Choroid plexus epithelial cell (primary cell): ENCODE results near the gene SENP8.

ENCODE experiments used
- DNase-seq: peaks from one replicate; pipeline ENCODE4 v3.0.0-alpha.2; 2010; ENCODE audit warnings: low read depth
- H3K4me3 ChIP-seq: 2 replicates; pipeline ENCODE4 v1.5.1; 2011; ENCODE audit warnings: low read depth, mild to moderate bottlenecking, control low read depth, low read length, moderate library complexity
- TF ChIP-seq, protein P1 (sequence below): conservative IDR thresholded peaks from 2 replicates; pipeline ENCODE4 v1.5.1; 2011; ENCODE audit warnings: low read depth, mild to moderate bottlenecking, control low read depth, inconsistent platforms, low read length, moderate library complexity

The SENP8 gene

DNA sequence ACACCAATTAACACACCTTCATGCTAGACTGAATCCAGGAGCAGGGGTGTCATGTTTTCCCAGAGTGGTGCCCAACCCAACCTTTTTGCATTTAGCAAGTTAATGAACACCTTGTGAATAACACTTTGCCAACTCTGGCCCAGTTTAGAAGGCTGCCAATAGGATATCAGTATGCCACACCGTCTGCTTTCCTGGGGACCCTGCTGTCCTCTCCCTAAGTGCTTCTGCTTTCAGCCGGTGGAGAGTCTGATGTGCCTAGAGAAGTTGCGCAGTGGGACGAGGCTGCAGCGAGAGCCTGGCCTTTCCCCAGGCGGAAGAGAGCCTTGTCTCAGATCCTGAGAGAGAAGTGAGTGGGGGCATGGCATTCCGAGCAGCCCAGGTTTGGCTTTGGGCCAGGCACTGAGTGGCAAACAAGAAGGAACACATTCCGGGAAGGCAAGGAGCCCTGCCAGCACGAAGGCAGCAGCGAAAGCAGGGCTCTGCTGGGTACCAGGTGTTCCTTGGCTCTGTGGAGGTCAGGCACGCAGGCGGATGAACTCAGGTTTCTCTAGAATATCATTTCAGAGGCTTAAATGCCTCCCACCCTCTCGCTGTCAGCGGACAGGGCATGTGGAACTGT lies 36.9 kb downstream of the SENP8 start:
- H3K4me3 ChIP-seq, result no peak overlapping the region
- TF ChIP-seq, protein P1, sequence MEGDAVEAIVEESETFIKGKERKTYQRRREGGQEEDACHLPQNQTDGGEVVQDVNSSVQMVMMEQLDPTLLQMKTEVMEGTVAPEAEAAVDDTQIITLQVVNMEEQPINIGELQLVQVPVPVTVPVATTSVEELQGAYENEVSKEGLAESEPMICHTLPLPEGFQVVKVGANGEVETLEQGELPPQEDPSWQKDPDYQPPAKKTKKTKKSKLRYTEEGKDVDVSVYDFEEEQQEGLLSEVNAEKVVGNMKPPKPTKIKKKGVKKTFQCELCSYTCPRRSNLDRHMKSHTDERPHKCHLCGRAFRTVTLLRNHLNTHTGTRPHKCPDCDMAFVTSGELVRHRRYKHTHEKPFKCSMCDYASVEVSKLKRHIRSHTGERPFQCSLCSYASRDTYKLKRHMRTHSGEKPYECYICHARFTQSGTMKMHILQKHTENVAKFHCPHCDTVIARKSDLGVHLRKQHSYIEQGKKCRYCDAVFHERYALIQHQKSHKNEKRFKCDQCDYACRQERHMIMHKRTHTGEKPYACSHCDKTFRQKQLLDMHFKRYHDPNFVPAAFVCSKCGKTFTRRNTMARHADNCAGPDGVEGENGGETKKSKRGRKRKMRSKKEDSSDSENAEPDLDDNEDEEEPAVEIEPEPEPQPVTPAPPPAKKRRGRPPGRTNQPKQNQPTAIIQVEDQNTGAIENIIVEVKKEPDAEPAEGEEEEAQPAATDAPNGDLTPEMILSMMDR, result no peak
- DNase-seq, result no peak

DNA sequence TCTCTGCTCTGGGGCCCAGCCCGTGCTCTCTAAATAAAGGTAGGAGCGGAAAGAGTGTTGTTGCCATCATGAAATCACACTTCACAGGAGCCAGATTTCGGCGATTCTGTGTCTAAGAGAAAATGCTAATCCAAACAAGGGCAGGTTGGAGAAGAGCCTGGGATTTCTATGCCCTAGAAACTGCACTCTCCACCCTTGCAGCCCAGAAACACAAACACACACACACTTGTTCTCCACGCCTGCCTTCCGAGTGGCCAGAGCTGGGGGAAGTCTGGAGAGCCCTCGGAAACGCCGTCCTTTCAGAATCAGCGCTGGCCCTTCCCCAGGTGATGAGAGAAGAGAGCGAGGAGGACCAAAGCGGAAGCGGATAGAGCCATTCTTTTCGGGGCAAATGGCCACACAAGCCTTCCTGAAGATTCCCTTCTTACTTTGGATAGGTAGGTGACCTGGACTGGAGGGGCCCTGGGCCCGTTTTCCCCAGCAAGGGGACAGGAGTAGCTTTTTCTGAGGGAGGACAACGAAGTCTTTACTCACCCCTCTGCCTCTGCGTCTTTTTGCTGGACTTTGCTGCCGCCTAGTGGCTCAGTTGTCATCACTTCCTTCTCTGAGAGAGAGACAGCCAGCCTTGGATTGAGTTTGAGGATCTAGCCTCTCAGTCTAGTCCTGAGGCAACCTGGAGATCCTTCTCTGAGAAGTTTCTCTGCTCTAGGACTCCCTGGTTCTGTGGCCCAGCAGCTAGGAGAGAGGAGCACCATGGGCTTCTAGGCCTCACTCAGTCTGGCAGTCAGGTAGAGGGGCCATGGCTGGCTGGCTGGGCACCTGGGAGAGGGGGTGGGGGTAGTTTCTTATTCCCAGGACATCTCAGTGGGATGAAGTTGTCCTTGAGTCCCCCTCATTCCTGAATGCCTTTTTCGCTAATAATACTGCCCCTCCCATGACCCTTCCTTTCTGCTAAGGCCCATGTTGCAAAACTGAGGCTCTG lies 37.7 kb downstream of the SENP8 start:
- peak; percentile 88 for DNase-seq
- H3K4me3 ChIP-seq, result peak overlapping the region; percentile 64
- TF ChIP-seq, protein P1, result peak; percentile 95

DNA sequence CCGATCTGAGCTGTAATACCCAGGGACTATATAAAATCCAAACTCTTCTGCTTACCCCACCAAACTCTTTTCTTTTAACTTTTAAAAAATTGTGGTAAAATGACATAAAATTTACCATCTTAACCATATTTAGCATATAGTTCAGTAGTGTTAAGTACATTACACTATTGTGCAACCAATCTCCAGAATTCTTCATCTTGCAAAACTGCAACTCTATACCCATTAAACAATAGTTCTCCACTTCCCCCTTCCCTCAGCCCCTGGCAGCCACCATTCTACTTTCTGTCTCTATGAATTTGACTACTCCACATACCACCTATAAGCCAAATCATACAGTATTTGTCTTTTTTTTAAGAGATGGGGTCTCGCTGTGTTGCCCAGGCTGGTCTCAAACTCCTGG lies 38.7 kb downstream of the SENP8 start:
- DNase-seq, result no peak
- TF ChIP-seq, protein P1, result no peak
- no peak overlapping the region for H3K4me3 ChIP-seq

DNA sequence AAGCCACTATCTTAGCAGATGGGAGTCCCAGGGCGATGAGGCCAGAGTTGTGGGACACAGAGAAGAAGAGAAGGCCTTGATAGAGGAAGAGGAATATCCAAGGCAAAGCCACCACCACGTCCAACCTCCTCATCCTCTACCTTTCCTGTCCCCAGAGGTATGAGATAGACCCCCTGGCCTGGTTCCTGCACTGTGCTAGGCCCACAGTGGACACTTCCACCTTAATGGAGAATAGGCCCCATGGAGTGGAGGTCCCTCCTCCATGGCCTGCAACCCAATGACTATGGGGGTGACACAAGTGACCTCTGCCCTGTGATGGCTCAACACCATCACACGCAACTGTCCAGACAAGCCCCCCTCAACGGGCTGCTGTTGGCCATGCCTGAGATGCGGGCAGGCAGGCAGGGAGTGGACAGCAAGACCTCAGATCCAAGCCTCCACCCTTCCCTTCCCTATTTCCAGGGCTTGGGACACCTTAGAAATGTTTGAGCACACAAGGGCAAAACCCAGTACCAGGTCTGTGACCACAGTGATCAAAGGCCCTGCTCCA lies 42.6 kb downstream of the SENP8 start:
- DNase-seq, result no peak
- no peak overlapping the region for H3K4me3 ChIP-seq
- TF ChIP-seq, protein P1, result no peak

DNA sequence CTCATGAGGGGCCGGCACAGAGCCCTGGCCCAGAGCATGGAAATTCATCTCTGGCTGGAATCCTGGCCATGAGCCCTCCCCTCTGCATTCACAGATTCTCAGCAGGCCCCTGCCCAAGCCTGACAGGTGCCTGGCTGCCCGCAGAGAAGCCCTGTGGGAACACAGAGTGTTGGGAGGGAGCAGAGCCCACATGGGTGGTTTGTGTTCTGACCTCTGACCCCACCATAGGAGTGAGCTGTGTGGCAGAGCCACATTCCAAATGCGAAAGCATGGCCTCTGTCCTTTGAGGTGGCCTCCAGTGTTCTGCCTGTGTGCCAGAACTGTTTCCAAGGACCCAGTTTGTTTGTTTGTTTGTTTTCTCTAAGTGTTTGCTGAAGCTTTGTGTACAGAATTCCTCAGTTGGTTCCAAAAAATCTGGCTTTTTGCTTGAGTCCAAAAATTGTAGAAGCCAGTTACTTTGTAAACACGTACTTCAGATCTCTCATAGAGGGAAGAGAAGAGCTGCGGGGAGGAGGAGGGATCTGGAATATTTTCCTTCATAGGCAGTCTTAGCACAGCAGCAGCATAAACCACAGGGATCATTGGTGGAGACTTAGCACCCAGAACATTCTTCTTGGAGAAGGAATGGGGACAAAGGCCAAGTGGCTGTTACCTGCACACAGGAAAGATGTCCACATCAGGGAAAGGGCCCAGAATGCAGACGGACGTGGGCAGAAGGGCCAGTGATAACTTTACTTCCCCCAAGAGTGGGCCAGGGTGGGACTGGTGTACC lies 43.3 kb downstream of the SENP8 start:
- no peak overlapping the region for H3K4me3 ChIP-seq
- no peak for DNase-seq
- TF ChIP-seq, protein P1, result no peak

DNA sequence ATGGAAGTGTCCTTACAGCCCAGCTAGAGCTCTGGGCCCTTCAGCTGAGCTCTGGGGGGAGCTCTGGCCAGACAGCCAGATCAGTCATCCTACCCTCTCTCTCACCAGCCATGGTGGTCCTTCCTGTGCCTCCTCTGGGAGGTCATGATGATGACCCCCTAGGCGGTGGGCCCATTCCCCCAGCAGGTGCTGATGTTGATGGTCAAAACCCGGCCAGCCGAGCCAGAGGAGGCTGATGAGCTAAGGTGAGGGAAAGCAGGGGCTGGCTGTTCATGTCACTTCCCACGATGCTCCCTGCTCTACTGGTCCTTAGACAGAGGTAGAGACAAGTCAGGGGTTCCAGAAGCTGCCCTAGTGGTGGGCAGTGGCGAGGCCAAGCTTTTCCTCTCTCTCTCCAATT lies 44.4 kb downstream of the SENP8 start:
- H3K4me3 ChIP-seq, result no peak overlapping the region
- TF ChIP-seq, protein P1, result peak; percentile 9
- DNase-seq, result no peak
